Activated T-cell treated with anti-CD3 and anti-CD28 coated beads, Interleukin-2, amount 50 U/mL, for 24 hours (primary cell): ENCODE data around the gene CTSE.

Experiments used
- DNase-seq: peaks from one replicate; pipeline ENCODE4 v3.0.0-alpha.2; 2020
- H3K27ac Mint-ChIP-seq: 2 replicates; pipeline ENCODE4 v1.8.0; 2020; ENCODE audit warnings: mild to moderate bottlenecking, mixed read lengths
- H3K27me3 Mint-ChIP-seq: 2 replicates; pipeline ENCODE4 v1.8.0; 2020; ENCODE audit warnings: mixed read lengths
- H3K36me3 Mint-ChIP-seq: 2 replicates; pipeline ENCODE4 v1.8.0; 2020; ENCODE audit warnings: low read depth, mixed read lengths
- H3K4me1 Mint-ChIP-seq: 2 replicates; pipeline ENCODE4 v1.8.0; 2020; ENCODE audit warnings: low read depth, mixed read lengths
- H3K4me3 Mint-ChIP-seq: 2 replicates; pipeline ENCODE4 v1.8.0; 2020; ENCODE audit warnings: mild to moderate bottlenecking, moderate library complexity, mixed read lengths
- H3K9me3 Mint-ChIP-seq: 2 replicates; pipeline ENCODE4 v1.8.0; 2020; ENCODE audit warnings: mixed read lengths

CTSE gene

DNA sequence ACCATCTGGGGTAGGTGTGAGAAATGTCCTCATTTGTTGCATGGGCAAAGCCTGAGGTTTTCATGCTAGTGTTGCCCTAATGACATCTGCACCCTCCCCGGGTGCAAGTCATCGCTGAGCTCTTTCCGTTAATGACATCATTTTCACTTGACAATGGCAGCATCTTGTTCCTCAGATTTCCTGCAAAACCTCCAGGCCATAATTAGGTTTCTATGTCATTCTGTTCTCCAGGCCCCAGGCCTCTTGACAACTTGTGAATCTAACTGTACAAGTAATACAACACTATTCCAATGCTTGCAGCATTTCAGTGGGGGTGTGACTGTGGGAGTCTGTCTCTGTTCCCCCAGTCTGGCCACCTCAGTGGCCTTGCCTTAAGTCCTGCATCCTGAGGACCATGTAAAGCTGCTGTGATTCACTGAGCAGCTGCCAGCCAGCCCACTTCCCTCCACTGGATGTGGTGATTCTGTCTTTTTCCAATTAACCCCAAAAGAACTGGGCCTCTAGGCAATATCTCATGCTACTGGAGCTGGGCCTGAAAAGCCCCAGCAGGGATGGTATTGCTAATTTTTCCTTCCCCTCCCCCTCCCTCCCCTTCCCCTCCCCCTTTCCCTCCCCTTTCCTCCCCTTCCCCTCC, 43.3 kb downstream of the CTSE start:
- Mint-ChIP-seq H3K4me1 (no peaks in the 10 kb centered on the region), H3K27me3 (peaks cover 7% of the 10 kb centered on the region), H3K4me3 (no peak overlapping the region), H3K9me3 (peaks cover 8% of the 10 kb centered on the region), H3K36me3 (no peaks in the 10 kb centered on the region), H3K27ac (no peak overlapping the region)
- no peak for DNase-seq

DNA sequence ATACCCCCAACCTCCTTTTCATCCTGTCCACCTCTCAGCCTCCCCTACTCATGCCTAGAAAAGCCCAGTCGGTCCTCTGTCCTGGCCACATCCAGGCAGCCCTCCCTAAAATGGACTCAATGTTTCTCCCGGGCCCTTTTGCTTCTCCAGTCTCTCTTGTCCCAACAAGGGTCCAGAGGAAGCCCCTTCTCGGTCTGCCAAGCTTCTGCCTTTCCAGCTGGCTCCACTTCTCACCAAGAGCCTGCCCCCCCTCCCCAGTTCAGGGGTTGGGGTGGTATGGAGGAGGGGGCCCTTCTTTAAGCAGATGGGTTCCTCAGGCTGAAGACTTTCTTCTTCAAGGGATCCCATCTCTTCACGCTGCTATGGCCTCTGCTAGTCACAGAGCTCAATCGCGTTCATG, 44.4 kb downstream of the CTSE start:
- no peak overlapping the region for H3K27ac Mint-ChIP-seq
- peaks cover 8% of the 10 kb centered on the region for H3K9me3 Mint-ChIP-seq
- no peak overlapping the region for H3K4me3 Mint-ChIP-seq
- H3K36me3 Mint-ChIP-seq: no peaks in the 10 kb centered on the region
- H3K4me1 Mint-ChIP-seq: no peaks in the 10 kb centered on the region
- DNase-seq: no peak
- H3K27me3 Mint-ChIP-seq: peaks cover 7% of the 10 kb centered on the region

DNA sequence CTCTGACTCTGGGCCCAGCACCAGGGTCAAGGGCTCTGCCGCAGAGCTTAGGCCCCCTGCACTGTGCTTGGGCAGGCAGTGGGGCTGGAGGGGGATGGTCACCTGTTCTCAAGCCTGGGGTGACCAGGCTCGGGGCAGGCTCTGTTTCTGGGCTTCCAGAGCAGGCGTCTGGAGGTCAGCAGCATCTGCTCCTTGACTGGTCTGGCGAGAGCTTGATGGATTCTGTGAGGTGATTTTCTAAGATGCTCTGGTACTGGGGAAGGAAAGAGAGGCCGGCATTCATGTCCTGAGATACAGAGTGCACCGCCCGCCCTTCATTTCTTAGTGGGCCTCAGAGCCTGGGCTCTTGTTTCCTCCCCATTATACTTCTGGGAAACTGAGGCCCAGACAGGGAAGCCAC, 45.0 kb downstream of the CTSE start:
- Mint-ChIP-seq H3K27me3 (peaks cover 7% of the 10 kb centered on the region), H3K36me3 (no peaks in the 10 kb centered on the region), H3K4me1 (no peaks in the 10 kb centered on the region), H3K9me3 (peaks cover 8% of the 10 kb centered on the region), H3K4me3 (no peak overlapping the region), H3K27ac (no peak overlapping the region)
- no peak for DNase-seq

DNA sequence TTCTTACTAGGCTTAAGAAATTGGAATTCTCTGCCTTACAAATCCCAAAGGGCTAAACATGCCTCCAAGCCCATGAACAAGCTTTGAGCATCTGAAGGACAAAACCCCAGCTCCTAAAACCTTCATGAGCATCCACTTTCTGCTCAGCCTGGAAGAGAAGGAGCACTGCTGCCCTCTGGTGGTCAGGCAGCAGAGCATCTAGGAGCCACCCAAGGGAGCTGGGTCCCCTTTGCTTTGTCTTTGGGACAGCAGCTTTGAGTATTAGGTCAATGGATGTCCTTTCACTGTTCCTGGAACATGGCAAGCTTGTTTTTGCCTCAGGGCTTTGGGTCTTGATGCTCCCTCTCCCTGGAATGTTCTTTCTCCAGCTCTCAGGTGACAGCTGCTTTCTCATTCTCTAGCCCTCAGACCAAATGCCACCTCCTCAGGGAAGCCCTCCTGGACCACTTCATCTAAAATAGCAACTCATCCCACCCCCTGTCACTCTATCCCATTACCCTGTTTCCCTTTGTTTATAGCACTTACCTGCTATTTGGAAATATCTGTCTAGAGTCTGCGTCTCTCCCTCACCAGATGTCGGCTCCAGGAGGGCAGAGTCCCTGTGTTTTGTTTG, 46.2 kb downstream of the CTSE start:
- peaks cover 7% of the 10 kb centered on the region for H3K27me3 Mint-ChIP-seq
- no peak overlapping the region for H3K27ac Mint-ChIP-seq
- H3K4me3 Mint-ChIP-seq: no peak overlapping the region
- DNase-seq: peak; percentile 80
- peaks cover 8% of the 10 kb centered on the region for H3K9me3 Mint-ChIP-seq
- no peaks in the 10 kb centered on the region for H3K36me3 Mint-ChIP-seq
- no peaks in the 10 kb centered on the region for H3K4me1 Mint-ChIP-seq

DNA sequence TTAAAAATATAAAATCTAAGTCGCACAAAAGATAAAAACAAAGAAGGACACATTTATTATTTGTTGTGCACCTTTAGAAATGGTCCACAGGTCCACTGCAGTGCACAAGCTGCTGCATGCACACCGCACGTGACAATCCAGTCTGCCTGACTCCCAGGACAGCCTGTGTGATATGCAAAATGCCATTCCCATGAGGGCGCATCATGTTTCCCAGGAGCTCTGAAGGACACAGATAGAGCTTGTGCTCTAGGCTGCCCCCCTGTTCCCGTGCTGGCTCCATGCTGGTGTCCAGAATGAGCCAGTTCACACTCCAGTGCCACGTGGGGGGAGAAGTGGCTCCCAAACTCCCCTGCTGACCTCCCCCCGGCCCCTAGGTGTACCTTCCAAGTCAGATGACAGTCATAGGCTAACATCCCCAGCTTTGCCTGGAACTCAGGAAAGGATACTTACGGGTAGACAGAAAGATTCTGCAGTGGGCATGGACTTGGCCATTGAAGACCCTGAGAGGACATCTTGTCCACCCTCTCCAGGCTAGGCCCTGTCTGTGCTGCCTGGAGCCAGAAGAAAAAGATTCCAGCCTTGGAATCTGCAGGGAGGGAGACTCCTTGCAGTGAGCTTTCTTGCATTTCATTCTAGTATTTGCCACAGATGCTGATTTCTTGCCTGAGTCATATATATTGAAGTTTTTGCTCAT, 46.8 kb downstream of the CTSE start:
- peaks cover 7% of the 10 kb centered on the region for H3K27me3 Mint-ChIP-seq
- H3K27ac Mint-ChIP-seq: no peak overlapping the region
- no peaks in the 10 kb centered on the region for H3K36me3 Mint-ChIP-seq
- H3K4me3 Mint-ChIP-seq: no peak overlapping the region
- no peak for DNase-seq
- no peaks in the 10 kb centered on the region for H3K4me1 Mint-ChIP-seq
- H3K9me3 Mint-ChIP-seq: peaks cover 3% of the 10 kb centered on the region

DNA sequence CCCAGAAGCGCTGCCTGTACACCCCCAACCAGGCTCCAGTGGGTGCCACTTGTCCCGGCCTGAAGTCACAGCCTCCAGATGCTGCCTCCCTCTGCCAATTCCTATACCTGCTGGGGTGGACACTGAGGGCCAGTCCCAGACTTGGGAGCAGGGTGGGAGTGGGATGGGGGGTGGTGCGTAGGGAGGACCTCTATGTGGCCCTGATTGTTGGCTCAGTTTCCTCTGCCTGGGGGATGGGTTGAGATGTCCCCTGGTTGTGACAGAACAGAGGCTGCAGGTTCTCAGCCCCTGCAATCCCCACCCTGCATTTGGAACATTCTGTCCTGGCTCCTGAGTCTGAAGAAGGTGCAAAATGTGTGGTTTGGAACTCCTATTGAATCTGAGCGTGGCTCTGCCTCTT, 47.7 kb downstream of the CTSE start:
- Mint-ChIP-seq H3K9me3 (no peaks in the 10 kb centered on the region), H3K36me3 (no peaks in the 10 kb centered on the region), H3K4me3 (no peak overlapping the region), H3K27me3 (peaks cover 7% of the 10 kb centered on the region), H3K4me1 (no peaks in the 10 kb centered on the region), H3K27ac (no peak overlapping the region)
- DNase-seq: no peak

DNA sequence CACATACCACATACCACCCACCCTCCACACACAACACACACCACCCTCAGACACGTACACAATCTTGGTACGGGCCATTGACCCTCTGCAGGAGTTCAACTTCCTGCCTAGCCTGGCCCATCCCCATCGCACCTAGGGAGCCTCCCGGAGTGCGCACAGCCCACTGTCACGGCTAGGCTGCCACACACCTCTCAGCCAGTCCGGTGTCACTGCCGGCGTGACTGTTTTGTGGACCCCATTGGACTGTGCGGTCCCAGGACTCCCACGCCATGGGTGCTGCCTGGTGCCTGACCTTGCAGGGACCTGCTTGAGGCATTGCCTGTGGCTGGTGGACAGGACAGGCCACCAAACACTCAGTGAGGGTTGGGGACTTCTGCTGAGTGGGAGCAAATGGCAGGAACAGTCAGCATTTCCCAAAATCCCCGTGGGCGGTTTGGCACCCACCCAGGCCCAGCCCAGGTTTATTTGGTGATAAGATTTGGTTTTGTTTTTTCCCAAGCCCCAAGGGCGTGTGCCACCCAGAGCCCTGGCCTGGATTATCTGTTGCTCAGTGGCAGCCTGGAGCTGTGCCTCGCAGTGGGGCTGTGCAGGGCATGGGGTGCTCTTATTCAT, 48.2 kb downstream of the CTSE start:
- no peak for DNase-seq
- peaks cover 7% of the 10 kb centered on the region for H3K27me3 Mint-ChIP-seq
- no peaks in the 10 kb centered on the region for H3K4me1 Mint-ChIP-seq
- H3K4me3 Mint-ChIP-seq: no peak overlapping the region
- no peaks in the 10 kb centered on the region for H3K9me3 Mint-ChIP-seq
- no peaks in the 10 kb centered on the region for H3K36me3 Mint-ChIP-seq
- no peak overlapping the region for H3K27ac Mint-ChIP-seq

DNA sequence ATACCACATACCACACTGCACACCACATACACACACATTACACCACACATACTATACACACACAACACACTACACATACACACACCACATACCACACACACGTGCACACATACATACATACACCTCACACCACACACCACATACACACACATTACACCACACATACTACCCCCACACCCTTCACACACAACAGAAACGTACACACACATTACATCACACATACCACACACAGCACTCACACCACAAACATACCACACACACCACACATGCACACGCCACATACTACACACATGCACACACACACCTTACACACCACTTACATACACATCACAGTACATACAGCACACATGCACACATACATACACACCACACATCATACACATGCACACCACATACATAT, 49.0 kb downstream of the CTSE start:
- peaks cover 7% of the 10 kb centered on the region for H3K27me3 Mint-ChIP-seq
- no peaks in the 10 kb centered on the region for H3K4me1 Mint-ChIP-seq
- no peak for DNase-seq
- H3K9me3 Mint-ChIP-seq: no peaks in the 10 kb centered on the region
- no peak overlapping the region for H3K27ac Mint-ChIP-seq
- H3K36me3 Mint-ChIP-seq: no peaks in the 10 kb centered on the region
- H3K4me3 Mint-ChIP-seq: no peak overlapping the region

DNA sequence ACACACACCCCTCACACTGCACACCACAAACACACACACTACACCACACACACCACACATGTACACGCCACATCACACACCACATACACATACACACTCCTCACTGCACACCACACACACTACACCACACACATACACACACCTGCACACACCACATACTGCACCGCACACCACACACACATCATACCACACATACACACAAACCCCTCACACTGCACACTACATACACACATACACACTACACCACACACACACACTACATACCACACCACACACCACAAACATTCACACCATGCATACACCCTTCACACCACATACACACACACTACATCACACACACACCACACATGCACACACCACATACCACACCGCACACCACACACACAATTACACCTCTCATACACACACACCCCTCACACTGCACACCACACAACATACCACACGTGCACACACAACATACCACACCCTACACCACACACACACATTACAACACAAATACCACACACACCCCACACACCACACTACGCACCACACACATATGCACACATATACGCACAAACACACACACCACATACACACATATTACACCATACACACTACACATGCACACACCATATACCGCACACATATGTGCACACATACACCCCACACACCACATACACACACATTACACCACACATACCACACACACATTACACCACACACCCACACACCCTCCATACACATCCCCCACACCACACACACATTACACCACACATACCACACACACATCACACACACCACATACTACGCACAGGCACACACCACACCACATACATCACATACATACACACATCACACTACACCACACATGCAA, 50.1 kb downstream of the CTSE start:
- DNase-seq: no peak
- Mint-ChIP-seq H3K27ac (no peak overlapping the region), H3K4me3 (no peak overlapping the region), H3K4me1 (no peaks in the 10 kb centered on the region), H3K27me3 (peaks cover 7% of the 10 kb centered on the region), H3K9me3 (no peaks in the 10 kb centered on the region), H3K36me3 (no peaks in the 10 kb centered on the region)

DNA sequence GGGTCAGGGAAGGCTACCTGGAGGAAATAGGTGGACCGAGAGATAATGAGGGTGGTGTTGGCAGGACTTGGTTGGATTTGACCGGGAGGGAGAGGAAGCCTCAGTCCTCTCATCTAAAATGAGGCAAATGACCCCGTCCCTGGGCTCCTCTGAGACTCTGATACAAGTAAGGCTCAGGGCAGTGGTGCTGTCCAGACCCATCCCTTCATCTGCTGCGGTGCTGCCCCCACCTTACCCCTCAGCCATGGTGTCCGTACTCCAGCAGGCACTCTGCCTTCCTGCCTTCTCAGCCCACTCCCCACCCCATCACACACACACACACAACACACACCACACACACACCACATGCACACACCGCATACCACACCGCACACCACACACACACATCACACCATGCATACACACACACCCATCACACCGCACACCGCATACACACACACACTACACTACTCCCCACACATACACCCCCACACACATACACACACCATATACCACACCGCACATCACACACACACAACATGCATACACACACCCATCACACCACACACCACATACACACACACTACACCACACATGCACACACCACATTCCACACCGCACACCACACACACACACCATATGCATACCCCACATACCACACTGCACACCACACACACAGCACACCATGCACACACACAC, 51.1 kb downstream of the CTSE start:
- no peaks in the 10 kb centered on the region for H3K9me3 Mint-ChIP-seq
- no peaks in the 10 kb centered on the region for H3K4me1 Mint-ChIP-seq
- no peaks in the 10 kb centered on the region for H3K36me3 Mint-ChIP-seq
- peaks cover 7% of the 10 kb centered on the region for H3K27me3 Mint-ChIP-seq
- no peak overlapping the region for H3K4me3 Mint-ChIP-seq
- no peak overlapping the region for H3K27ac Mint-ChIP-seq
- no peak for DNase-seq

DNA sequence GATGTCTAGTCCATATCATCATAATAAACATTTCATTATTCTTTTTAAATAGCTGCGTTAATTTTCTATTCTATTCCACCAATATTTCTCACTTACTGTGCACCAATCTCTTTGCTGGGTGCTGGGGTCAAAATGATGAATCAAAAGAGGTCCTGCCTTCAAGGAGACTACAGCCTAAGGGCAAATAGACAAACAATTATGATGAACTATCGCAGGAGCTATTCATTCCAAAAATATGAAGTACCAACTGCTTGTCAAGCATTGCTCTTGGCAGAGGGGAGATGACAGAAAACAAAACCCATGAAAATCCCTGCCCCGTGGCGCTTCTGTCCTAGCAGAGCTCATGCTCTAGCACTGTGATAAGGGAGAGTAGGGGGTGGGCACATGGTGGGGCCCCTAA, 51.6 kb downstream of the CTSE start:
- Mint-ChIP-seq H3K27me3 (peaks cover 3% of the 10 kb centered on the region), H3K4me3 (no peak overlapping the region), H3K4me1 (no peaks in the 10 kb centered on the region), H3K27ac (no peak overlapping the region), H3K36me3 (no peaks in the 10 kb centered on the region), H3K9me3 (no peaks in the 10 kb centered on the region)
- no peak for DNase-seq

DNA sequence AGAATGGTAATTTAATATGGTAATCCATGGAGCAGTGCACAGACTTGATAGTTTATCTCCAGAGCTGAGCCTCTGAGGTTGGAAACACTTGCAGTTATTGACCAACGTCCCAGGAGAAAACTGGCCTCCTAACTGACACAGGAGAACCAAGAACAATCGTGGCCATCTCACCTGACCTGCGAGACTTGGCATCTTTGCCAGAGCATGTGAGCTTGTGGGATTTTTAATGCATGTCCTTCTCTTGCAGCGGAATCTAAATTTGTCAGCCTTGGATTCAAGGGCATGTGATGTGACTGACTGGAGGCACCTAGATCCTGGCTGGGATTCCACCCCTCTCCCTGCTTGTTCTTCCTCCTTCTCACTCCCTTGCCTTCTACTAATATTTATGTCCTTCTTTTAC, 52.6 kb downstream of the CTSE start:
- Mint-ChIP-seq H3K4me3 (no peak overlapping the region), H3K4me1 (no peaks in the 10 kb centered on the region), H3K9me3 (no peaks in the 10 kb centered on the region), H3K36me3 (no peaks in the 10 kb centered on the region), H3K27ac (no peak overlapping the region), H3K27me3 (no peaks in the 10 kb centered on the region)
- no peak for DNase-seq

DNA sequence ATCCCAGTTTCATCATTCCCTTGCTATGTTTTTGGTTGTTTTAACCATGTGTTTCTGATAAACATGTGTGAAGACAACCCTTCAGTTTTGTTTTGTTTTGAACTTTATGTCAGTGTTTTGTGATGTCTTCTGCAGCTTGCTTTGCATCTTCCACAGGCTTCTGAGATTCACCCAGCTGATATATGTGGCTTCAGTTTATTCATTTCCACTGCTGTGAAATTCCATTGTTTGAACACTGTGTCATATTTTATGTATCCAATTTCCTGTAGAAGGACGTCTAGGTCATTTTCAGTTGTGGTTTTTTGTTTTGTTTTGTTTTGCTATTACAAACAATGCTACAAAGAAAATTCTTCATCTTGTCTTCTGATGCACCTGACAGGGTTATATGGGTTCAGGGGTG, 53.2 kb downstream of the CTSE start:
- no peak for DNase-seq
- Mint-ChIP-seq H3K27me3 (no peaks in the 10 kb centered on the region), H3K4me3 (no peak overlapping the region), H3K36me3 (no peaks in the 10 kb centered on the region), H3K27ac (no peak overlapping the region), H3K4me1 (no peaks in the 10 kb centered on the region), H3K9me3 (no peaks in the 10 kb centered on the region)

DNA sequence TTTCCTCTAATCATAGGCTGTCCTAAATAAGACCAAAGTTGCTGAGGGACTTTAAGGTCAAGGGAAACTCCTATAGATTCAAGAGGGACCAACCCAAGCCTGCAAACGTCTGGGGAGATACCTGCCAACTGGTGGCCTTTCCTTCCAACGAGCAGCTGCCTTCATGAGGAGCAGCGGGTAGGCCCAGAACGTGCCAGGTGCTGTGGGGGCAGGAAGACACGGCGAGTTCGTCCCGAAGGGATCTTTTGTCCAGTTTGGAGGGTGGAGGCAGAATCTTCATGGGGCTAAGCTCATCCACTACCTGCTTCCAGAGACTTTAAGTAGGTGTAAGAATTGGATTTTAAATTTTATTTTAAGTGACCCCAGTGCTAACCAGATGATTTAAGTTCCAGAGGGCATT, 54.5 kb downstream of the CTSE start:
- Mint-ChIP-seq H3K4me3 (no peak overlapping the region), H3K4me1 (no peaks in the 10 kb centered on the region), H3K27me3 (no peaks in the 10 kb centered on the region), H3K27ac (no peak overlapping the region), H3K9me3 (no peaks in the 10 kb centered on the region), H3K36me3 (no peaks in the 10 kb centered on the region)
- DNase-seq: no peak
